Measurements from ENCODE around the gene PIAS4. TPM values are rescaled to one million over a fixed set of nuclear protein-coding genes. Genes with fewer than 3 reads are reported as not detected.

The PIAS4 gene
- total and polyA plus RNA-seq, 9 of the 15 experiments (the other 6 are each of a cell fraction or from before 2014, with no cell fraction given): 0.27 to 34.9 (median 14.4) TPM

GRCh38 chr19:4009990-4010807, 2.7 kb downstream of the PIAS4 start:
- 85% methylated on average over 23 of the region's 24 CpGs for WGBS (ENCODE audit: insufficient coverage, low coverage, missing lambda C conversion rate)
- H4K20me1 ChIP-seq (replicated peaks; ENCODE audit: control insufficient read depth, insufficient read depth, low read length): peaks cover 33% of the 10 kb centered on the region
- H3K36me3 ChIP-seq (ENCODE audit: control insufficient read depth, insufficient read depth, low read length): peaks cover 44% of the 10 kb centered on the region; the same call in 1 of the 3 replicates
- BruUV-seq (replicated peaks): no TSS peak
- no peaks in the 10 kb centered on the region for H3K9me3 ChIP-seq (replicated peaks; ENCODE audit: control insufficient read depth, insufficient read depth, low read depth, low read length)
- no peak overlapping the region for H3K4me3 ChIP-seq
- H3K4me1 ChIP-seq (replicated peaks in 1 of 2; ENCODE audit: control insufficient read depth in 2 of 2, insufficient read depth in 2 of 2, low read length in 2 of 2): peaks cover 22 to 75% of the 10 kb centered on the region in 2 experiments; a peak in 4 of 5 replicates
- no peak for DNase-seq (ENCODE audit: extremely low read depth in 1 of 4, low spot score in 3 of 4)
- H3K79me2 ChIP-seq (ENCODE audit: control insufficient read depth, insufficient read depth, low read length): peaks cover 47% of the 10 kb centered on the region
- intact Hi-C loops (cut with micrococcal nuclease) (loop anchor here (5.0 kb wide), 1 partner anchor 57 kb away; the partner anchor contains the start of gene ZBTB7A), in situ Hi-C loops (cut with MboI) (no loop called here)
- no peak overlapping the region for H2AFZ ChIP-seq (ENCODE audit: low read depth, low read length)
- no peak for FAIRE-seq
- no peaks in the 10 kb centered on the region for H3K27me3 ChIP-seq (ENCODE audit: control insufficient read depth in 2 of 2, insufficient read depth in 2 of 2, low read length in 2 of 2)
- POLR2A ChIA-PET: interaction anchor here (0.6 to 1.8 kb wide), 3 partner anchors 10 to 48 kb away, joined by 3 to 4 read pairs (median 3); partner anchors contain the start of gene EEF2
- peak overlapping the region in 1 of 2 experiments; percentile 75; a peak in 1 of 4 replicates for H3K9ac ChIP-seq (ENCODE audit: insufficient read depth in 1 of 2, low read depth in 2 of 2, low read length in 2 of 2)
- H3K27ac ChIP-seq (ENCODE audit: extremely low read depth, low read depth, low read length): no peak overlapping the region
- no peak overlapping the region for H3K4me2 ChIP-seq (ENCODE audit: insufficient read depth, low read length)
- CTCF ChIA-PET (ENCODE audit: low intra/inter-chr PET ratio): no interaction called here
- no peak for ATAC-seq
- no peaks in the 10 kb centered on the region for H3K9me1 ChIP-seq (ENCODE audit: control insufficient read depth, insufficient read depth, low read length)
- no peak for TF ChIP-seq BRF1 (IDR thresholded peaks at IDR 0.05; ENCODE audit: borderline replicate concordance, extremely low read depth, insufficient read length)
- TF ChIP-seq SMAD2 (IDR thresholded peaks at IDR 0.05; ENCODE audit: low read depth, low read length): no peak
- TF ChIP-seq SMAD4 (CRISPR knock-in tag; conservative IDR thresholded peaks at IDR 0.05): no peak
- TF ChIP-seq ARID2 (IDR thresholded peaks at IDR 0.05): no peak
- no peak for TF ChIP-seq MAFG (tag; conservative IDR thresholded peaks at IDR 0.05)
- no peak for TF ChIP-seq RB1 (IDR thresholded peaks at IDR 0.05; ENCODE audit: low read depth)
- no peak for TF ChIP-seq PPARD (CRISPR knock-in tag; IDR thresholded peaks at IDR 0.05)
- no peak for TF ChIP-seq HDAC3 (IDR thresholded peaks at IDR 0.05; ENCODE audit: borderline replicate concordance, partially characterized antibody)
- TF ChIP-seq GABPA (tag; conservative IDR thresholded peaks at IDR 0.05; ENCODE audit: low read depth): no peak
- TF ChIP-seq, protein P1, sequence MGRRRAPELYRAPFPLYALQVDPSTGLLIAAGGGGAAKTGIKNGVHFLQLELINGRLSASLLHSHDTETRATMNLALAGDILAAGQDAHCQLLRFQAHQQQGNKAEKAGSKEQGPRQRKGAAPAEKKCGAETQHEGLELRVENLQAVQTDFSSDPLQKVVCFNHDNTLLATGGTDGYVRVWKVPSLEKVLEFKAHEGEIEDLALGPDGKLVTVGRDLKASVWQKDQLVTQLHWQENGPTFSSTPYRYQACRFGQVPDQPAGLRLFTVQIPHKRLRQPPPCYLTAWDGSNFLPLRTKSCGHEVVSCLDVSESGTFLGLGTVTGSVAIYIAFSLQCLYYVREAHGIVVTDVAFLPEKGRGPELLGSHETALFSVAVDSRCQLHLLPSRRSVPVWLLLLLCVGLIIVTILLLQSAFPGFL (CRISPR knock-in tag; IDR thresholded peaks at IDR 0.05): no peak
- TF ChIP-seq CHD1 (IDR thresholded peaks at IDR 0.05; ENCODE audit: low read length): no peak
- no peak for TF ChIP-seq ZNF318 (IDR thresholded peaks at IDR 0.05; ENCODE audit: borderline replicate concordance in 1 of 2, low read depth in 1 of 2)
